Thymus (tissue), 11 donors: Measurements from ENCODE around the gene RIGI. TPM values are rescaled to one million over a fixed set of nuclear protein-coding genes. Genes with fewer than 3 reads are reported as not detected.

Experiments used
- DNase-seq, 9 donors: peaks; one replicate each; pipeline ENCODE4 v3.0.0-alpha.2; 2013; ENCODE audit warnings: low spot score in 9 of 9, low read depth in 6 of 9, missing footprints in 1 of 9
- H3K27ac ChIP-seq, 2 donors: one replicate each; pipeline ENCODE4 v1.5.1; 2013; ENCODE audit warnings: control low read depth in 1 of 2, low read depth in 1 of 2, low read length in 1 of 2, mild to moderate bottlenecking in 1 of 2, moderate library complexity in 1 of 2
- H3K27me3 ChIP-seq, 2 donors: one replicate each; pipeline ENCODE4 v1.5.1; 2013; ENCODE audit warnings: low read length in 1 of 2; ENCODE audit not compliant: control insufficient read depth in 2 of 2, insufficient read depth in 1 of 2
- H3K36me3 ChIP-seq, 2 donors: one replicate each; pipeline ENCODE4 v1.5.1; 2013; ENCODE audit warnings: low read length in 1 of 2, mild to moderate bottlenecking in 1 of 2, moderate library complexity in 1 of 2; ENCODE audit not compliant: control insufficient read depth in 2 of 2, insufficient read depth in 2 of 2
- H3K4me1 ChIP-seq, 2 donors: one replicate each; pipeline ENCODE4 v1.5.1; 2013; ENCODE audit warnings: low read length in 2 of 2; ENCODE audit not compliant: control insufficient read depth in 2 of 2, insufficient read depth in 2 of 2
- H3K4me3 ChIP-seq, 2 donors: one replicate each; pipeline ENCODE4 v1.5.1; 2013; ENCODE audit warnings: low read length in 2 of 2, control low read depth in 1 of 2, mild to moderate bottlenecking in 1 of 2
- H3K9me3 ChIP-seq, 2 donors: one replicate each; pipeline ENCODE4 v1.5.1; 2013; ENCODE audit warnings: low read length in 1 of 2, mild to moderate bottlenecking in 1 of 2; ENCODE audit not compliant: control insufficient read depth in 2 of 2, insufficient read depth in 1 of 2
- WGBS: extraction: QIAGEN DNeasy Blood & Tissue Kit; methylation state at CpG from one replicate; pipeline ENCODE4 v1.1.7; 2013; 5-methylcytosine and 5-hydroxymethylcytosine counted together
- polyA plus RNA-seq: library from polyadenylated mRNA; stranded (reverse); fragments of 200-250 nt; gene quantifications from one replicate; pipeline ENCODE4 v1.2.3, GENCODE V29; 2013
- total RNA-seq: library from RNA; stranded (reverse); fragments of 120-200 nt; gene quantifications from one replicate; pipeline ENCODE4 v1.2.4, GENCODE V29; 2013
- donor health status: healthy.

RIGI gene
- total and polyA plus RNA-seq, 2 donors, result 14.4 to 23.0 TPM

DNA sequence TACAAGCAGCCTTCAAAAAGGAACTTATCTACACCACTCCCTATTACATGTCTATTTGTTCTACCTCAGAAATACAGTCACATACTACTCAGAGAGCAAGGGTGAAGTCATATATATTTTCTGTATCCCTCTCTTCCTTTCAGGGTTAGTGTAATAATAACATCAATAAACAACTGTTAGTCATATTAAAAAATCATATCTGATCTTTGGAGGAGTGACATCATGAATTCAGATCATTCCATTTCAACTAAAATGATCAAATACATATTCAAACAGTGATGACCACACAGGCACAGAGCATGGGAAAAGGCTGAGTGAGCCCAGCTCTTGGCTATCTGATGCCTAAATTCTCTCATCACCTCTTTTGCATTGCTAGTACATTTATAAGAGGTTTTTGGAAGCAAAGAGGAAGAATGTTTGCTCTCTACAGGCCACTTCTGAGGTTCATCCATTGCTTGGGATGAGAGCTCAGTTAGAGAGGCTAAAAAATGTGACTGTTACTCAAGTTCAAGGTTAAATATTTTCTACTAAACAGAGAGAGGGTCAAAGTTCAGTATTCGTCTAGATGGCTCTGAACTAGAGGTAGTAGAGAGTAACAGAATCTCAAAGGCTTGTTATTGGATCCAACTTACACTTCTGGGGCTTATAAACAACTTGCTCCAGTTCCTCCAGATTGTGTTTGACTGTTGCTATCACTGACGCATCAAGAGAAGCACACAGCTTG lies 39.0 kb downstream of the RIGI start:
- Histone ChIP-seq H3K27ac (no peak overlapping the region), H3K9me3 (no peaks in the 10 kb centered on the region), H3K4me1 (no peaks in the 10 kb centered on the region), H3K36me3 (peaks cover 19 to 65% of the 10 kb centered on the region in 2 donors), H3K4me3 (no peak overlapping the region), H3K27me3 (no peaks in the 10 kb centered on the region)
- 96% methylated on average over 2 of the region's 2 CpGs for WGBS
- DNase-seq, result no peak

DNA sequence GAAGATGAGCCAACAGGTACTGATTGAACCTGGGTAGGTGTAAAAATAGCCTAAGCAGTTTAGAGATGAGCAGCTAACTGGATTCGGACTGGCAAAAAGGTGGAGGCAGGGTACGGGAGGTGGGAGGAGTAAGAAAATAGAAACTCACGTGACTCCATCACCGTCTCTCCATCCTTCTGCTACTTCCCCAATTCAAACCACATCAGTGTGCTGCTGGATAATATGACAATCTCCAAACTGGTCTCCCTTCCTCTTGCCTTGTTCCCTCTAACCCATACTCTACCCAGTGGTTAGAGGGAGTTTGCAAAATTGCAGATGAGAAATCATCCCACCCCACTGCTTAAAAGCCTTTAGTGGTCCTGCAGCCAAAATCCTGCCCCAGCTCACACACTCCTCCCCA lies 42.7 kb downstream of the RIGI start:
- no peaks in the 10 kb centered on the region for H3K4me1 ChIP-seq
- H3K36me3 ChIP-seq, result peaks cover 28 to 64% of the 10 kb centered on the region in 2 donors
- no peaks in the 10 kb centered on the region for H3K27me3 ChIP-seq
- no peak overlapping the region for H3K4me3 ChIP-seq
- no peak overlapping the region for H3K27ac ChIP-seq
- DNase-seq, result no peak
- 91% methylated on average over 4 of the region's 4 CpGs for WGBS
- H3K9me3 ChIP-seq, result no peaks in the 10 kb centered on the region

Other genes starting within 250 kb of the RIGI start
- gene ACO1, start 141.6 kb downstream of the RIGI start, total RNA-seq, result 18.7 TPM
- 9.0 TPM for gene ACO1, start 141.6 kb downstream of the RIGI start, polyA plus RNA-seq
- gene SMIM27, start 26.1 kb upstream of the RIGI start, total RNA-seq, result 36.9 TPM
- gene SMIM27, start 26.1 kb upstream of the RIGI start, polyA plus RNA-seq, result 28.5 TPM
- 22.1 TPM for gene TOPORS, start 26.4 kb upstream of the RIGI start, total RNA-seq
- 12.1 TPM for gene TOPORS, start 26.4 kb upstream of the RIGI start, polyA plus RNA-seq
- gene NDUFB6, start 47.0 kb upstream of the RIGI start, total RNA-seq, result 58.2 TPM
- 42.9 TPM for gene NDUFB6, start 47.0 kb upstream of the RIGI start, polyA plus RNA-seq
- not detected for gene TAF1L, start 109.5 kb upstream of the RIGI start, total RNA-seq
- under 0.01 TPM for gene TAF1L, start 109.5 kb upstream of the RIGI start, polyA plus RNA-seq